GM08714 (cell line): ENCODE measurements around the gene ZNF319.

ENCODE experiments used
- H3K4me3 ChIP-seq: fragments of 200-500 bp; sonication (Bioruptor generic); 2 replicates; pipeline ENCODE4 v1.5.1; 2014; ENCODE audit warnings: mild to moderate bottlenecking, low read length, inconsistent platforms
- ZNF274 ChIP-seq: IDR thresholded peaks from 2 replicates; pipeline ENCODE4 v1.6.1; 2012; ENCODE audit warnings: mild to moderate bottlenecking, low read depth, low read length

ZNF319 gene

DNA sequence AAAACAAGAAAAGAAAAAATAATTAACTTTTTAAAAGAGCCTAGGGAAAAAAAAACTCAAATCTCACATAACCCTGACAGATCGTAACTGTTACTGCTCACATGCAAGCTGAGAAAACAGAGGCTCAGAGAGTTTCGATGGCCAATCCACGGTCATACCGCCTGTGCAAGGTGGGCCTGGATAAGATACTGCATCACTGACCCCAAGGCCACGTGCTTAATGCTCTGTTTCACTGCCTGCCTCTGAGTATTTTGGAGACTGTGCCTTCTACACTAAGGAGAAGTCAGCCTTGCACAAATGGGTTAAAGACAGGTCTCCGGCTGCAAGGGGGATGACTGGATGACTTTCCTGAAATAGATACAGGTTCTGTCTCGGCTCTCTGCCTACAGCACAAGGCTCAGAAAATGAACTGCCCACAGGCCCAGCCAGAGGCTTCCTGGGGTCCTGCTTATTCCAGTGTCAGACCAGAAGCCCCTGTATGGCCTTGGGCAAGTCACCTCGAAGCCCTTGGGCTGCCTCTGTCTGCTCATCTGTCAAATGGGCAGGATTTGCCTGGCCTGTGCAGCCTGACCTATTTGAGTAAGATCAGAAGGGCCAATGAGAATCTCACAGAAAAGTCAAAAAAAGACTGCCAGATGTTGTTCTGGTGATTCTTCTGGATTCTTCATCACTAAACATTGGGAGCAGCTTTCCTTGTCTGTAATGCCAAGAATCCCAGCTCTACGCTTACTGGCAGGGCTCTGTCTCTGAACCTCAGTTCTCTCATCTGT, 55.3 kb downstream of the ZNF319 start:
- no peak for TF ChIP-seq ZNF274
- no peak overlapping the region for H3K4me3 ChIP-seq
